ENCODE measurements around the gene YARS1.
A peak's percentile ranks its signal among the peaks of the same experiment; 100 is the strongest.

YARS1 gene

DNA sequence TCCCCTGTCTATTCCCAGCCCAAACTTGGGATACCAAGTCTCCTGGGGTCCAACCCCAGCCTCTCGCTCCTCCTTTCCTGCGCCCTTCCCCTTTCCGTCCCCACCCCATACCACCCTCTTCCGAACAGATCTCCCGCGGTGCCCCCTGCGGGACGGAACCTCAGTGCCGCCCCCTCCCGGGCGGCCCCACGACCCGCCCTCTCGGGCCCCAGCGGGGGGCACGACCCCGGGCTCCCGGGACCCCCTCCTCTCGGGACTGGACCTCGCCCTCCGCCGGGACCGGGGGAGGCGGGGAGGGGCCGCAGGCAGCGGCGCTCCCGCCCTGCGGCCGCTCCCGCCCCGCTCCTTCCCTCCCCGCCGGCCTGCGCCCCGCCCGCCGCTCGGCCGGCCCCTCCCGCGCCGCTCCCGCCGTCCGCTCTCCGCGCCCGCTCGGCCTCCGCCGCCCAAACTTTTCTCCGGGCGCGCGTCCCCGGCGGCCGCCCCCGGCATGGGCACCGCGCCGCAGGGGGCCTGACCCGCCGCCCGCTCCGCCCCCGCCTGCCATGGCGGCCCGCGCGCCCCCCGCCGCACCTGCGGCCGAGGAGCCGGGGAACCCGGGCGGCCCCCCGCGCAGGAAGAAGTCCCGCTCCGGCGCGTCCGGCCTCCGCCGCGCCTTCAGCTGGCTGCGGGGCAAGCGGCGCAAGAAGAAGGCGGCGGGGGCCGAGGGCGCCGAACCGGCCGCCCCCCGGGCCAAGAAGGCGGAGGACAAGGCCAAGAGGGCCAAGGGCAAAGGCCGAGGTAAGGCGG, 75.6 kb downstream of the YARS1 start:
- TF ChIP-seq ZNF565 (CRISPR knock-in tag; conservative IDR thresholded peaks at IDR 0.05; ENCODE audit: low read depth), result no peak
- no peak for TF ChIP-seq ESRRG (CRISPR knock-in tag; IDR thresholded peaks at IDR 0.05)
- TF ChIP-seq ZNF8 (CRISPR knock-in tag; IDR thresholded peaks at IDR 0.05), result no peak
- TF ChIP-seq ZC3H10 (CRISPR knock-in tag; IDR thresholded peaks at IDR 0.05), result no peak
- no peak for TF ChIP-seq ARNTL (CRISPR knock-in tag; IDR thresholded peaks at IDR 0.05; ENCODE audit: borderline replicate concordance, low read depth)
- TF ChIP-seq ZFP3 (CRISPR knock-in tag; IDR thresholded peaks at IDR 0.05), result no peak
- TF ChIP-seq ZFP30 (CRISPR knock-in tag; IDR thresholded peaks at IDR 0.05), result no peak
- TF ChIP-seq, protein P1, sequence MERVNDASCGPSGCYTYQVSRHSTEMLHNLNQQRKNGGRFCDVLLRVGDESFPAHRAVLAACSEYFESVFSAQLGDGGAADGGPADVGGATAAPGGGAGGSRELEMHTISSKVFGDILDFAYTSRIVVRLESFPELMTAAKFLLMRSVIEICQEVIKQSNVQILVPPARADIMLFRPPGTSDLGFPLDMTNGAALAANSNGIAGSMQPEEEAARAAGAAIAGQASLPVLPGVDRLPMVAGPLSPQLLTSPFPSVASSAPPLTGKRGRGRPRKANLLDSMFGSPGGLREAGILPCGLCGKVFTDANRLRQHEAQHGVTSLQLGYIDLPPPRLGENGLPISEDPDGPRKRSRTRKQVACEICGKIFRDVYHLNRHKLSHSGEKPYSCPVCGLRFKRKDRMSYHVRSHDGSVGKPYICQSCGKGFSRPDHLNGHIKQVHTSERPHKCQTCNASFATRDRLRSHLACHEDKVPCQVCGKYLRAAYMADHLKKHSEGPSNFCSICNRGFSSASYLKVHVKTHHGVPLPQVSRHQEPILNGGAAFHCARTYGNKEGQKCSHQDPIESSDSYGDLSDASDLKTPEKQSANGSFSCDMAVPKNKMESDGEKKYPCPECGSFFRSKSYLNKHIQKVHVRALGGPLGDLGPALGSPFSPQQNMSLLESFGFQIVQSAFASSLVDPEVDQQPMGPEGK (CRISPR knock-in tag; IDR thresholded peaks at IDR 0.05; ENCODE audit: borderline replicate concordance), result no peak
- no peak for TF ChIP-seq ZNF70 (CRISPR knock-in tag; IDR thresholded peaks at IDR 0.05)
- no peak for TF ChIP-seq ISL1 (CRISPR knock-in tag; IDR thresholded peaks at IDR 0.05)
- TF ChIP-seq TCF4 (CRISPR knock-in tag; IDR thresholded peaks at IDR 0.05; ENCODE audit: borderline replicate concordance), result no peak
- TF ChIP-seq, protein P2, sequence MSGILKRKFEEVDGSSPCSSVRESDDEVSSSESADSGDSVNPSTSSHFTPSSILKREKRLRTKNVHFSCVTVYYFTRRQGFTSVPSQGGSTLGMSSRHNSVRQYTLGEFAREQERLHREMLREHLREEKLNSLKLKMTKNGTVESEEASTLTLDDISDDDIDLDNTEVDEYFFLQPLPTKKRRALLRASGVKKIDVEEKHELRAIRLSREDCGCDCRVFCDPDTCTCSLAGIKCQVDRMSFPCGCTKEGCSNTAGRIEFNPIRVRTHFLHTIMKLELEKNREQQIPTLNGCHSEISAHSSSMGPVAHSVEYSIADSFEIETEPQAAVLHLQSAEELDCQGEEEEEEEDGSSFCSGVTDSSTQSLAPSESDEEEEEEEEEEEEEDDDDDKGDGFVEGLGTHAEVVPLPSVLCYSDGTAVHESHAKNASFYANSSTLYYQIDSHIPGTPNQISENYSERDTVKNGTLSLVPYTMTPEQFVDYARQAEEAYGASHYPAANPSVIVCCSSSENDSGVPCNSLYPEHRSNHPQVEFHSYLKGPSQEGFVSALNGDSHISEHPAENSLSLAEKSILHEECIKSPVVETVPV (CRISPR knock-in tag; IDR thresholded peaks at IDR 0.05), result no peak
- ATAC-seq, result peak; percentile 70

DNA sequence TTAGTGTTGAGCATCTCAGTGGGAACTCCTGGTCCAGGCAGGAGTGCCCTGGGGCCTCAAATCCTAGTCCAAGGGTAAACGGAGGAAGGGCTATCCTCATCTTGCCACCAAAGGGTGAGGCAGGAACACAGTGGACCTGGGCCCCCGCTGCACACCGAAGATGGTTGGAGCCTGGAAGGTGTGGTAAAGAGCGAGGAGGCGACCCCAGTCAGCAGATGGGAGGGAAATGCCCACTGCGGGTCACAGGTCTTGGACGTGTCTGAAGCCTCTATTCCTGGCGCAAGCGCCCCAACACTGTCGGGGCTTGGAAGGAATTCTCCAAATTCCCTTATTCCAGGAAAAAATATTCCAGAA, 76.1 kb downstream of the YARS1 start:
- TF ChIP-seq, protein P1 (CRISPR knock-in tag; IDR thresholded peaks at IDR 0.05; ENCODE audit: borderline replicate concordance), result no peak
- TF ChIP-seq ZNF70 (CRISPR knock-in tag; IDR thresholded peaks at IDR 0.05), result no peak
- no peak for TF ChIP-seq BACH2 (CRISPR knock-in tag; IDR thresholded peaks at IDR 0.05; ENCODE audit: borderline replicate concordance)
- peak; percentile 13; the same call in 1 of the 3 replicates for ATAC-seq

DNA sequence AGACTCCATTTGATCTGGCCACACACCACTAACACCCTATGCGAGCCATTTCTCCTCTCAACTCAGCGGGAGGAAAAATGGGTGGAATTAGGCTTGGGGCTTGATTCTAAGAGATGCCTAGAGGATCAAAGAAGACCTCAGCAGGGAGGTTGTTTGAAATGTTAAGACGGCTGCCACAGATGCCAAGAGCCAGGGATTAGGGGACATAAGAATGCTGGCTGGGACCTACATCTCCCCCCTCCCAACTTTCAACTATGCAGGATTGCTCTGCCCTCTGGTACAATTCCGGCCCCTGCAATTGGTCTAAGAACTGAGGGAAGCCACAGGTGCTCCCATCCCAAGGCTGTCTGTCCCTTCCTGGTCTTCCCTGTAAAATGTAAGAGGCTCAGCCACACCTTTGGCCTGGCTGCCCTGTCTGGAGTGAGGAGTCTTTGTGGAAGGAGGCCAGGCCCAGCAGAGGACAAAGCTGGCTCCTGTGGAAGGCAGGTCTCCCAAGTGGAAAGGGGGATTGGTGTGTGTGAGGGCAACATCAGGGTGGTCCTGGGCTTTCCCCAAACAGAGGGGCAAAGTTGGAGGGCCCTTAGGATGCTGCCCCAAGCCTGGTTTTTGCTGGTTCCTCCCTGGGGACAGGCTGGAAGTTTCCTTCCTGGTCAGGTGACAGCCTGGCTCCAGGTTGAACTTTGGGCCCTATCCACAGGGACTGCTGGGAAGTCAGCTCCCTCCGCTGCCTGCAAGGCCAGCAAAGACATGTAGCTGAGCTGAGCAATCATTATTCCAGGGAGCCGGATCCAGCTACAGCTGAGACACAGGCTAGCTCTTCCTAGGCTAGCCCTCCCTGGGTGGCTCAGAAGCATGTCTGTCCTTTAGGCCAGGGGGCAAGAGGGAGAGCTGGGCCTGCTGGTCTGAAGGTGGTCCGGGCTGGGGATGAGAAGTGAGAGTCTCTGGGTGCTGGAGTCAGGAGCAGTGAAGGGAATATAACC, 80.1 kb downstream of the YARS1 start:
- no peak for TF ChIP-seq ARNTL (CRISPR knock-in tag; IDR thresholded peaks at IDR 0.05; ENCODE audit: borderline replicate concordance, low read depth)
- no peak for TF ChIP-seq RARB (CRISPR knock-in tag; IDR thresholded peaks at IDR 0.05)
- TF ChIP-seq, protein P1 (CRISPR knock-in tag; IDR thresholded peaks at IDR 0.05; ENCODE audit: borderline replicate concordance), result no peak
- TF ChIP-seq TOX (CRISPR knock-in tag; IDR thresholded peaks at IDR 0.05; ENCODE audit: borderline replicate concordance), result no peak
- no peak for TF ChIP-seq GLIS3 (CRISPR knock-in tag; IDR thresholded peaks at IDR 0.05)
- TF ChIP-seq, protein P3, sequence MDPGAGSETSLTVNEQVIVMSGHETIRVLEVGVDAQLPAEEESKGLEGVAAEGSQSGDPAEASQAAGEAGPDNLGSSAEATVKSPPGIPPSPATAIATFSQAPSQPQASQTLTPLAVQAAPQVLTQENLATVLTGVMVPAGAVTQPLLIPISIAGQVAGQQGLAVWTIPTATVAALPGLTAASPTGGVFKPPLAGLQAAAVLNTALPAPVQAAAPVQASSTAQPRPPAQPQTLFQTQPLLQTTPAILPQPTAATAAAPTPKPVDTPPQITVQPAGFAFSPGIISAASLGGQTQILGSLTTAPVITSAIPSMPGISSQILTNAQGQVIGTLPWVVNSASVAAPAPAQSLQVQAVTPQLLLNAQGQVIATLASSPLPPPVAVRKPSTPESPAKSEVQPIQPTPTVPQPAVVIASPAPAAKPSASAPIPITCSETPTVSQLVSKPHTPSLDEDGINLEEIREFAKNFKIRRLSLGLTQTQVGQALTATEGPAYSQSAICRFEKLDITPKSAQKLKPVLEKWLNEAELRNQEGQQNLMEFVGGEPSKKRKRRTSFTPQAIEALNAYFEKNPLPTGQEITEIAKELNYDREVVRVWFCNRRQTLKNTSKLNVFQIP (CRISPR knock-in tag; IDR thresholded peaks at IDR 0.05; ENCODE audit: borderline replicate concordance, low read depth), result no peak
- no peak for TF ChIP-seq TCF4 (CRISPR knock-in tag; IDR thresholded peaks at IDR 0.05; ENCODE audit: borderline replicate concordance)
- TF ChIP-seq ISL1 (CRISPR knock-in tag; IDR thresholded peaks at IDR 0.05), result no peak
- TF ChIP-seq SNAI2 (CRISPR knock-in tag; IDR thresholded peaks at IDR 0.05), result no peak
- no peak for TF ChIP-seq CSDC2 (CRISPR knock-in tag; IDR thresholded peaks at IDR 0.05)
- no peak for TF ChIP-seq ZNF565 (CRISPR knock-in tag; conservative IDR thresholded peaks at IDR 0.05; ENCODE audit: low read depth)
- TF ChIP-seq BACH2 (CRISPR knock-in tag; IDR thresholded peaks at IDR 0.05; ENCODE audit: borderline replicate concordance), result no peak
- no peak for TF ChIP-seq ESRRG (CRISPR knock-in tag; IDR thresholded peaks at IDR 0.05)
- no peak for TF ChIP-seq OSR1 (CRISPR knock-in tag; IDR thresholded peaks at IDR 0.05)
- no peak for TF ChIP-seq ZNF8 (CRISPR knock-in tag; IDR thresholded peaks at IDR 0.05)
- TF ChIP-seq ZNF70 (CRISPR knock-in tag; IDR thresholded peaks at IDR 0.05), result no peak
- no peak for TF ChIP-seq PPARA (CRISPR knock-in tag; IDR thresholded peaks at IDR 0.05; ENCODE audit: borderline replicate concordance)
- TF ChIP-seq ZFP30 (CRISPR knock-in tag; IDR thresholded peaks at IDR 0.05), result no peak
- TF ChIP-seq, protein P4, sequence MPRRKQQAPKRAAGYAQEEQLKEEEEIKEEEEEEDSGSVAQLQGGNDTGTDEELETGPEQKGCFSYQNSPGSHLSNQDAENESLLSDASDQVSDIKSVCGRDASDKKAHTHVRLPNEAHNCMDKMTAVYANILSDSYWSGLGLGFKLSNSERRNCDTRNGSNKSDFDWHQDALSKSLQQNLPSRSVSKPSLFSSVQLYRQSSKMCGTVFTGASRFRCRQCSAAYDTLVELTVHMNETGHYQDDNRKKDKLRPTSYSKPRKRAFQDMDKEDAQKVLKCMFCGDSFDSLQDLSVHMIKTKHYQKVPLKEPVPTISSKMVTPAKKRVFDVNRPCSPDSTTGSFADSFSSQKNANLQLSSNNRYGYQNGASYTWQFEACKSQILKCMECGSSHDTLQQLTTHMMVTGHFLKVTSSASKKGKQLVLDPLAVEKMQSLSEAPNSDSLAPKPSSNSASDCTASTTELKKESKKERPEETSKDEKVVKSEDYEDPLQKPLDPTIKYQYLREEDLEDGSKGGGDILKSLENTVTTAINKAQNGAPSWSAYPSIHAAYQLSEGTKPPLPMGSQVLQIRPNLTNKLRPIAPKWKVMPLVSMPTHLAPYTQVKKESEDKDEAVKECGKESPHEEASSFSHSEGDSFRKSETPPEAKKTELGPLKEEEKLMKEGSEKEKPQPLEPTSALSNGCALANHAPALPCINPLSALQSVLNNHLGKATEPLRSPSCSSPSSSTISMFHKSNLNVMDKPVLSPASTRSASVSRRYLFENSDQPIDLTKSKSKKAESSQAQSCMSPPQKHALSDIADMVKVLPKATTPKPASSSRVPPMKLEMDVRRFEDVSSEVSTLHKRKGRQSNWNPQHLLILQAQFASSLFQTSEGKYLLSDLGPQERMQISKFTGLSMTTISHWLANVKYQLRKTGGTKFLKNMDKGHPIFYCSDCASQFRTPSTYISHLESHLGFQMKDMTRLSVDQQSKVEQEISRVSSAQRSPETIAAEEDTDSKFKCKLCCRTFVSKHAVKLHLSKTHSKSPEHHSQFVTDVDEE (CRISPR knock-in tag; IDR thresholded peaks at IDR 0.05), result no peak
- ATAC-seq, result no peak

All from SK-N-SH treated with all-trans-retinoic acid at 6 μM for 48 hours (cell line).